GM12878 (cell line): Measurements from ENCODE around the gene CMTM1. TPM values are rescaled to one million over a fixed set of nuclear protein-coding genes. Genes with fewer than 3 reads are reported as not detected.

Source experiments
- ATAC-seq: fragments of 200-7000 bp; cut with Tn5 transposase; 3 replicates; pipeline ENCODE4 v1.9.1; 2020; ENCODE audit warnings: mild to moderate bottlenecking, moderate library complexity
- BruUV-seq: library from RNA; stranded (reverse); fragments of 400-500 nt; replicated peaks from 2 replicates; lab custom pipeline; 2021; lab: Mats Ljungman, UMichigan
- CTCF ChIA-PET: fragments of 300-600 bp; sonication (Branson Sonifier 250); formaldehyde crosslinking; extraction: SDS; loops from one replicate; lab custom pipeline; 2021; ENCODE audit warnings: inconsistent platforms; lab: Yijun Ruan, JAX
- POLR2A ChIA-PET: fragments of 350-600 bp; formaldehyde crosslinking; extraction: SDS; loops from one replicate; lab custom pipeline; 2021; ENCODE audit warnings: inconsistent platforms; lab: Charles Lee
- RAD21 ChIA-PET: fragments of 300-600 bp; sonication (Branson Sonifier 250); formaldehyde crosslinking; loops from one replicate; lab custom pipeline; 2023; ENCODE audit warnings: antibody characterized with exemption; ENCODE audit not compliant: unreplicated experiment; lab: Charles Lee
- SMC1A ChIA-PET: fragments of 300-600 bp; sonication (Branson Sonifier 250); formaldehyde crosslinking; loops from one replicate; lab custom pipeline; 2023; ENCODE audit not compliant: unreplicated experiment, uncharacterized antibody; lab: Charles Lee
- DNase-seq: peaks from one replicate; pipeline ENCODE4 v3.0.0-alpha.2; 2011; ENCODE audit warnings: low read depth, low spot score
- FAIRE-seq: peaks from 3 replicates; lab custom pipeline; 2011; peaks lifted over from hg19 to GRCh38; lab: Jason Lieb, UNC
- H2AFZ ChIP-seq: 2 replicates; pipeline ENCODE4 v1.6.0; 2011; ENCODE audit warnings: low read depth, low read length, control low read depth; ENCODE audit not compliant: control insufficient read depth
- H3K27ac ChIP-seq: 2 replicates; pipeline ENCODE4 v1.5.1; 2011; ENCODE audit warnings: control low read depth; ENCODE audit not compliant: control insufficient read depth, insufficient read depth
- H3K27me3 ChIP-seq, 2 experiments: replicated peaks in 1 of 2; 2 replicates each; pipeline versions ENCODE4 v1.6.0 to v1.6.1; 2011; ENCODE audit warnings: low read length in 1 of 2; ENCODE audit not compliant: control insufficient read depth in 2 of 2, insufficient read depth in 2 of 2
- H3K36me3 ChIP-seq, 2 experiments: 2 replicates each; pipeline ENCODE4 v1.5.1; 2011; ENCODE audit warnings: low read length in 1 of 2; ENCODE audit not compliant: control insufficient read depth in 2 of 2, insufficient read depth in 2 of 2
- H3K4me1 ChIP-seq: 2 replicates; pipeline ENCODE4 v1.6.1; 2011; ENCODE audit warnings: mild to moderate bottlenecking, low read length, moderate library complexity, mixed read lengths; ENCODE audit not compliant: control insufficient read depth, insufficient read depth
- H3K4me2 ChIP-seq: 2 replicates; pipeline ENCODE4 v1.6.0; 2011; ENCODE audit warnings: control low read depth; ENCODE audit not compliant: control insufficient read depth, insufficient read depth
- H3K4me3 ChIP-seq: fragments of 200-600 bp; sonication (generic); 2 replicates; pipeline ENCODE4 v1.5.1; 2016
- H3K79me2 ChIP-seq: 2 replicates; pipeline ENCODE4 v1.6.0; 2011; ENCODE audit warnings: low read length; ENCODE audit not compliant: control insufficient read depth, insufficient read depth
- H3K9ac ChIP-seq: 2 replicates; pipeline ENCODE4 v1.8.0; 2011; ENCODE audit warnings: low read length, control low read depth, mixed read lengths; ENCODE audit not compliant: control insufficient read depth, insufficient read depth
- H3K9me3 ChIP-seq: replicated peaks from 3 replicates; pipeline ENCODE4 v1.5.1; 2011; ENCODE audit warnings: mild to moderate bottlenecking, low read length; ENCODE audit not compliant: control insufficient read depth, insufficient read depth
- H4K20me1 ChIP-seq: 2 replicates; pipeline ENCODE4 v1.6.0; 2011; ENCODE audit not compliant: control insufficient read depth, insufficient read depth
- MTA2 ChIP-seq: fragments of 450-650 bp; IDR thresholded peaks from 2 replicates; pipeline ENCODE4 v1.6.1; 2016; ENCODE audit warnings: low read depth, mild to moderate bottlenecking, moderate library complexity
- PML ChIP-seq: IDR thresholded peaks from 2 replicates; pipeline ENCODE4 v1.6.1; 2012; ENCODE audit warnings: low read length, inconsistent platforms
- SMAD1 ChIP-seq: fragments of 450-650 bp; IDR thresholded peaks from 2 replicates; pipeline ENCODE4 v1.6.1; 2018; ENCODE audit warnings: mild to moderate bottlenecking, low read depth; ENCODE audit not compliant: partially characterized antibody
- WGBS: methylation state at CpG from one replicate; pipeline ENCODE4 v1.1.6; 2016; ENCODE audit warnings: low lambda C conversion rate; ENCODE audit not compliant: insufficient replicate concordance, insufficient coverage; ENCODE audit errors: missing lambda C conversion rate; 5-methylcytosine and 5-hydroxymethylcytosine counted together
- in situ Hi-C: fragments of 300-500 bp; cut with MboI; formaldehyde crosslinking; loops from 9 replicates; pipeline ENCODE4 v1.14.3; 2018; ENCODE audit warnings: mixed read lengths
- intact Hi-C: fragments of 100-400 bp; cut with micrococcal nuclease; formaldehyde crosslinking; loops from one replicate; pipeline ENCODE4 v1.14.2; 2022; ENCODE audit not compliant: unreplicated experiment
- polyA plus RNA-seq, 11 experiments: library from polyadenylated mRNA; depleted of rRNA in 4 of 11; unstranded in 6 of 11; stranded (reverse) in 5 of 11; fragments of >200 nt; fragmentation: Nextera tagmentation in 4 of 11; fragmentation: Illumina TruSeq in 1 of 11; extraction: Ambion mirVana in 4 of 11; extraction: Trizol in 1 of 11; gene quantifications; 1 replicate in 1 of 11; 2 replicates in 10 of 11; pipeline versions ENCODE4 v1.2.1 to v1.2.3, GENCODE V29; 2011 to 2016; ENCODE audit warnings: inconsistent platforms in 2 of 11, missing spikeins in 2 of 11, low read depth in 1 of 11
- total RNA-seq, 4 experiments: library from RNA; depleted of rRNA in 3 of 4; stranded (reverse); fragments of >200 nt in 3 of 4; fragmentation: Illumina TruSeq in 1 of 4; extraction: Trizol in 1 of 4; gene quantifications; 2 replicates each; pipeline versions ENCODE4 v1.2.1 to v1.2.3, GENCODE V29; 2013 to 2021

Gene CMTM1
- total and polyA plus RNA-seq, 10 of the 15 experiments (the other 5 are each of a cell fraction or from before 2014, with no cell fraction given), result 0.09 to 3.0 (median 1.4) TPM; not detected in 2

- TSS peak; percentile 79 for BruUV-seq
- no peaks in the 10 kb centered on the region; the same call in 1 of the 3 replicates for H3K9me3 ChIP-seq
- H4K20me1 ChIP-seq, result no peaks in the 10 kb centered on the region; the same call in 1 of the 2 replicates
- in situ Hi-C loops (no loop called here), intact Hi-C loops (loop anchor here (1.0 to 5.0 kb wide), 2 partner anchors 28 to 55 kb away; no protein-coding TSS in a partner anchor)
- no peaks in the 10 kb centered on the region for H3K27me3 ChIP-seq
- H3K27ac ChIP-seq, result peak overlapping the region; percentile 33
- TF ChIP-seq SMAD1, result peak; percentile 35
- no peak for TF ChIP-seq MTA2
- TF ChIP-seq PML, result peak; percentile 29; the same call in 1 of the 2 replicates
- H3K4me3 ChIP-seq, result peak overlapping the region; percentile 62
- H3K36me3 ChIP-seq, result no peaks in the 10 kb centered on the region; a peak in 1 of 4 replicates
- H3K79me2 ChIP-seq, result peaks cover 4% of the 10 kb centered on the region; the same call in 1 of the 2 replicates
- FAIRE-seq (no peak), DNase-seq (no peak), ATAC-seq (peak; percentile 1; the same call in 2 of the 3 replicates)
- peaks cover 23% of the 10 kb centered on the region for H3K4me1 ChIP-seq
- H2AFZ ChIP-seq, result peak overlapping the region; percentile 95
- CTCF ChIA-PET, result interaction anchor here (1.4 to 4.9 kb wide), 8 partner anchors 11 to 69 kb away, joined by 4 to 35 read pairs (median 7); no protein-coding TSS in a partner anchor
- H3K9ac ChIP-seq, result peak overlapping the region; percentile 63
- POLR2A ChIA-PET, result interaction anchor here (0.7 to 4.9 kb wide), 7 partner anchors 9 to 47 kb away, joined by 3 to 24 read pairs (median 5); no protein-coding TSS in a partner anchor
- H3K4me2 ChIP-seq, result peak overlapping the region; percentile 86
- 38% methylated on average over 8 of the region's 8 CpGs for WGBS
- SMC1A ChIA-PET, result interaction anchor here (1.4 to 9.9 kb wide), 9 partner anchors 8 to 52 kb away, joined by 5 to 86 read pairs (median 8); no protein-coding TSS in a partner anchor
- RAD21 ChIA-PET, result interaction anchor here (0.8 to 2.9 kb wide), 12 partner anchors 8 to 38 kb away, joined by 3 to 10 read pairs (median 4); no protein-coding TSS in a partner anchor
Observed at GRCh38 chr16:66551788-66552285, 14.4 kb upstream of the CMTM1 start.
